SH-SY5Y (cell line): ENCODE measurements around the gene MCOLN1.

ENCODE experiments used
- GATA2 ChIP-seq: IDR thresholded peaks from 2 replicates; pipeline ENCODE4 v1.6.1; 2011; ENCODE audit warnings: mild to moderate bottlenecking, low read depth, low read length
- GATA3 ChIP-seq: IDR thresholded peaks from 2 replicates; pipeline ENCODE4 v1.6.1; 2011; ENCODE audit warnings: low read depth, mild to moderate bottlenecking, low read length, moderate library complexity

- no peak for TF ChIP-seq GATA3
- no peak for TF ChIP-seq GATA2
Measured at GRCh38 chr19:7507884-7508283, 14.5 kb upstream of the MCOLN1 start.
